HG02759 (cell line): ENCODE results near the gene IRX3.

Experiments
- ATAC-seq: cut with Tn5 transposase; IDR thresholded peaks from one replicate; pipeline ENCODE4 v1.9.1; 2021; ENCODE audit warnings: mild to moderate bottlenecking, moderate library complexity; ENCODE audit not compliant: unreplicated experiment

The IRX3 gene

DNA sequence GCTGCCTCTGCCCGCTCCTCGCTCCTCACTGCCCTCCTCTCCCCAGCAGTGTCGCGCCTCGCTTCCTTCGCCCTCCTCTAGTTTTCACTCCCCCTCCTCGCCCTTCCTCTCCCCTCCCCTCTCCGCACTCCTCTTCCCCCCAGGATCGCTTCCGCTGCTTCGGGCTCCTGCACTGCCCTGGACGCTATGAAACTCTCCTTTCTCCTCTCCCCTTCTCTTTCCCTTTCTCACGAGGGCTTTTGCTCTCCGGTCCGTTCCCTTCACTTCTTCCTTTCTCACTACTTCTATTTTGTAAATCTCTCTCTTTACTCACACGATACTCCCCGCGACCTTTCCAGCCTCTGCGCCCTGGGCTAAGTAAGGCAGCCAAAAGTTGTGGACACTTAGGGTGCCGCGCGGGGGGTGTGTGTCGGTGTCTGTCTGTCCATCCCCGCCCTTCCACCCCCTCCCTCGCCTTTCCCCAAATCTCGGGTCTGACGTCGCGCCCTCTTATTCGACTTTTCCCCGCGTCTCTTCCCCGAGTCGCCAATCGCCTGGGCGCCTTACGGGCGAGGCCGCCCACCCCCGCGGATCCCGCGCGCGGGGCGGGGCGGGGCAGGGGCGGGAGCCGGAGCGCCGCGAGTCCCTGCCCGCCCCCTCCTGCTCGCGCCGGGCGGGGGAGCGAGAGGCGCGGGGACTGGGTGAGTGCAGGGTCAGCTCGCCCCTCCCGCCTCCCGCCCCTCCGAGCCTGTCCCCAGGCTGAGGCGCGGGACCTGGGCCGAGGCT, at the start of gene IRX3:
IRX3 (minus strand) TSS at position 422 of the 765 bp plus-strand sequence. CDS start 737 bp downstream, outside the sequence.
- no peak for ATAC-seq

DNA sequence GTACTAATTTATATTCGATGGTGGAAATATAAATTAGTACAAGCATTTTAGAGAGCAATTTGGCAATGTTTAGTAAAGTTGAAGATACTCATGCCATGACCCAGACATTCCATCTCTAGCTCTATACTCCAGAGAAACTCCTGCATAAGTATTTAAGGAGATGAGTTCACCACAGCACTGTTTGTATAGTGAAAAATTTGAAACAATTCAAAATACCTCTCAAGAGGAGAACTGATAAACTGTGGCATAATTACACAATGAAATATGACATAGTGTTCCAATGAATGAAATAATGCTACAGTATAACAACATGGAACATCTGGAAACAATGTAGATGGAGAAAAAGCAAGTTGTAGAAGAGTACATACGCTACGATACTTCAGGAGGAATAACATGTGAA, 48.6 kb upstream of the IRX3 start:
- no peak for ATAC-seq

DNA sequence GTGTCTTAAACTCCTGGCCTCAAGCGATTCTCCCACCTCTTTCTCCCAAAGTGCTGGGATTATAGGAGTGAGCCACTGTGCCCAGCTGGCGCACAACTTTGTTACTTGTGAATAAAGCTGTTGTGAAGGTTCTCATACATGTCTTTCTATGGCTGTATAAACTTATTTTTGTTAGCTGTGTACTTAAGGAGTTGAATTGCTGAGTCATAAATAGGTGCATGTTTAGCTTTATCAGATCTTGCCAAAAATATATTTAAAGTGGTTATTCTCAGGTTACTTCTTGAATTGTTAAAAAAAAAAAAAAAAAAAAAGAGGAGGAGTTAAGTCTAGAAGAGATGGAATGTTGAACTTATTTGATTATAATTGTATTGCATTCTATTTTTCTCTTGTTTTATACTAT, 47.6 kb upstream of the IRX3 start:
- no peak for ATAC-seq

DNA sequence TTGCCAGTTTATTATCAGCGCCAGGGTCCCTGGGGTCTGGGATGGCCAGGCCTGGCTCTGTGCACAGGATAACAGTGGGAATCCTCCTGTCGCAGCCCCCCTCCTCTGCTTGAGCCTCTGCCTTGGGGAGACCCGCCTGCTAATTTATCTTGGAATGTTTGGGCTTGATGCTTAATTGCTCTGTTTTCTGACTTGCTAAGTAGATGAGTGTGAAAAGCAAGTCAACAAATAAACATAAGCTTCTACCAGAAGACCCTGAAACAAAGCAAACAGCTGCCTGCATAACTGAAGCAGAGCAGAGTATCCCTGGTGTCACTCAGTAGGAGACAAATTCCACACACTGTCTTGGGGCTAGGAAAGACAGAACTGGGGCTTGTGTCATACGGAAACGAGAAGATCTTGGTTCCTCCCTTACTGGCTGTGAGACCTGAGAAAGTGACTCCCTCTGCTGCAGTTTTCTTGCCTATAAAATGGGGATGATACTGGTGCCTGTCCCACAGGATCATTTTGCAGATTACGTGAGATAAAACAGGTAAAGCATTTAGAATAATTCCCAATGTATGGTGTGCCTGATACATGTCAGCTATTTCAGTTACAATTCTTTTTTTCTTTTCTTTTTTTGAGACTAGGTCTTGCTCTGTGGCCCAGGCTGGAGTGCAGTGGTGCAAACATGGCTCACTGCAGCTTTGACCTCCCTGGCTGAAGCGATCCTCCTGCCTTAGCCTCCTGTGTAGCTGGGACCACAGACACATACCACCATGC, 44.8 kb upstream of the IRX3 start:
- no peak for ATAC-seq

DNA sequence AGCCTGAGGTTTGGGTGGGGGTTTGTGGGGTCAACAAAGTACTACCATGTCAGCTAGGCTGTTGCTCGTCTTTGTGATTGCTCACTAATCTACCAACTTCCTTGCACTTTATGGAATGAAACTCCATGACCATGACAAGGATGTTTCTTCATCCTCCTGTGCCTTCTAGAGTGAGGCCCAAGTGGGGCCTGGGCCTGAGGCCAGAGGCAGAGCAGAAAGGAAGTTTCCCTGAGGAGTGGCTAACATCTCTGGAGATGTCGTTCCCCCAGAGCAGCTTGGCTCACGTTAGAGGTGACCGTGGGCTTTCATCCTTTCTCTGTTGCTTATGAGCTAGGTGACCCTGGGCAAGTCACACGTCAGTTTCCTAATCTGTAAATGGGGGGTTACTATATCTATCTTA, 41.0 kb upstream of the IRX3 start:
- ATAC-seq, result no peak

DNA sequence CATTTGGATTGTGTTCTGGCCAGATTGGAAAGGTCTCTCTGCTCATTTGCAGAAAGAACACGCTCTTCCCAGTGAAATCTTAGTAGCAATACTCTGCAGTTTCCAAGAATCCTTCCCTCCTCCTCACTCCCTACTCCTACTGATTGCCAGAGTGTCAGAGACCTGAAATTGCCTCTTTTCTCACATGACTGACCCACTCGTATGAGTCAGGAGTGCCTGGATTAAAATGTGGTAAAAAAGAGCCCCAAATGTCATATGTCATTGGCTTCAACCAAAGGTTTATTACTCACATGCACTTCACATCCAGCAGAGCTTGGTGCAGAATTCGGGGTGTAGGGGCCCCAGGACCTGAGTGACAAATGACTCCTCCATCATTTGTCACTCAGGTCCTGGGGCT, 39.7 kb upstream of the IRX3 start:
- ATAC-seq, result no peak

DNA sequence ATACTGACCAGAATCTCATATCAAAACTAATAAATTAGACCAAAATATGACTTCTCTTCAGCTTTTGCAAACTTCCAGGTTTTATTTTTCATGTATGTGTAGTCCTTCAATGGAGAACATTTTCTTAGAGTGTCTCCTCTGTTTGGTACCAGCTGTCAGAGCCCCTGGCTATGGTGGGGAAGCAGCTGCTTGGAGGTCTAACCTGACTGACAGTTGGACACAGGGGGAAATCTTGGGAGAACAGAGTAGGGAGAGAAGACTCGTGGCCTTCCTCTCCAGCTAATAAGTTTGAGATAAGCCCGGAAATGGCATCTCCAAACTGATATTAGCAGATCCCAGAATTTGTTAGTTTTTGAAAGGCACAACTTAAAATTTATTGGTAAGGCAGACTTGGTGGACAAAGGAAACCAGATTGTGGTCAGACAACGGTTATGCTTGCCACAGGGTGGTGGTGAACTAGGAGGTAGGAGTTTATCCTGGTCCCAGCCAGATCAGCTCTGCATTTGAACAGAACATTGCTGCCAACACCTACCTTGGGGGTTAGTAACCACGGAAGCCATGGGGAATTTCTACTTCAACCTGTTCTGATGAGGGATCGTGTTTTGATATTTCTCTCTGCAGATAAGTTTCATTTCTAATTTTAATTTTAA, 39.2 kb upstream of the IRX3 start:
- no peak for ATAC-seq

DNA sequence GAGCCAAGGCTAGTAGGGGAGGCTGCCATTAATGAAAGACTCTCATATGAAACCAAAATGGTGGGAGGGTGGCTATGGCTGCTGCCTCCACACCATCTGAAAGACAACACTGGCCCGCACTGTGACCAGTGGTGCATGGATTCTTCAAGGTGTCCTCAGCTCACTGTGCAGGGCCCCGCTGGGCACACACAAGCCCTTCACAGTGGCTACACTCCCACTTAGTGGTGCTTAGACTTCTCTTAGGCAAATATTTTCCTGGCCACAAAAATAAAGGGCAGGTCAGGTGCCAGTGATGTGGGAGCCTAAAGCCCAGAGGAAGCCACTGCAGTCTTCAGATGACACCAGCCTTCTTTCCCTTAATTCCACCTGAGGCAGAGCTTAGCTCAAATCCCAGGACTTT, 38.1 kb upstream of the IRX3 start:
- no peak for ATAC-seq

DNA sequence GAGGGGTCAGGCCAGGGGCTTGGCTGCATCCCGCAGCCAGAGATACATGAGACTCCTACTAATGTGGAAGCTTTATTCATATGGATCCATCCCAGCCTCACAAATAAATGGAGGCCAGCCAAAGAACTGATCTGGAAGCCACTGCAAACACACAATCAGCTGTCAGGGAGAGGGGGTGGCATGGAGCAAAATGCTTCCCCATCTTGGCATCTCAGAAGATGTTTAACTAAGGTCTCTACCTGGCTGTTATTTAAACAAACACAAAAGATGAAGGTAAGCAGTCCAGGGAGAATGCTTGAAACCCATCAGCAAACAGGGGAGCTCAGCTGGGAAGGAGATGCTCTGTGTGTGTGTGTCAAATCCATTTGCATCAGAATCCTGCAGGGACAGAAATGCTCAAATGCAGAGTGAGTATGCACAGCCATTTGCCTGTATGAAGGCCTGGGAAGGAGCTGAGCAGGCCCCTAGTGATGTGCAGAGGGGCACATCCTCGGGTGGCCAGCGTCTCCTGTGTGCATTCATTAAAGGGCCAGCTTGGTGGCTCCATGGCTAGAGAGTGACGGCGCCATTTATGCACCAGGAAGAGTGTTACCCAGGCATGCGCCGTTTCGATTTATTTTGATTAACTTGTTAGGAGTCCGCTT, 34.2 kb upstream of the IRX3 start:
- no peak for ATAC-seq

DNA sequence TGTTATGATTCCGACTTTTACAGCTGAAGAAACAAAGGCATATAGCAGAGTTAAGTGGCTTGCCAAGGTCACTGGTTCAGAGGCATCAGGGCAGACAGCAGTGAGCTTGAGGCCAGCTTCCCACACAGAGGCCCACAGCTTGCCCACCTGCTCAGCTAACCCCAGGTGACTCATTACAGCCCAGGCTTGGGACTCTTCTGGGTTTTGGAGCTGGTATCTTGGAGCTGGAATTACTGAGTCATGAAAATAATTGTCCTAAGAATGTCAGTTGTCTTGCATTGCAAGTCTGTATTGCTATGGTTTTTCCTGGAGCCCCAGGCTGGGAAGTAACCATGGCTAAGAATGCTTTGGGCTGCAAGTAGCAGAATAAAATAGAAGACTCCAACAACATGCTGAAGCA, 32.4 kb upstream of the IRX3 start:
- no peak for ATAC-seq

DNA sequence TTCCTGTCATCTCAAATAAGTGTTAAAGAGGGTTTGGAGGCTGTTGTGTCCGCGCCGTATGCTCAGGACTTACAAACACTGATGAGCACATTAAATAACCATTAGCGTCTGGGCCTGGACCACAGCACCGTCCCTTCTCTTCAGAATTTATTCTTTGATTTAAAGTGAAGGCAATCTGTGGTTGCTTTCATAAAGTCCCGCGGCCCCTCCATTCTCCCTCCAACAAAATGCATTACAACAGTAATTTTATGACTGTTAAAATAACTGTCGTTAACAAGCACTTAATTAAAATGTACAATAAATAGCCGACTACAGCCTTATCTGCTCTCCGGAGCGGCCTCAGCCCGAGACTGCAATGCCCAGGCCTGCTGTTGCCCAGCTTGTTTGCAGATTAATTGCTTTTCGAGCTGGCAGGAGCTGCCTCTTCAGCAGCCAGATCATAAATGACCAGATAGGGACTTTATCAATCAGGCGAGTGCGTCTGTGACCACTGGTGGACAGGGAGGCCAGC, 30.6 kb upstream of the IRX3 start:
- ATAC-seq, result no peak

DNA sequence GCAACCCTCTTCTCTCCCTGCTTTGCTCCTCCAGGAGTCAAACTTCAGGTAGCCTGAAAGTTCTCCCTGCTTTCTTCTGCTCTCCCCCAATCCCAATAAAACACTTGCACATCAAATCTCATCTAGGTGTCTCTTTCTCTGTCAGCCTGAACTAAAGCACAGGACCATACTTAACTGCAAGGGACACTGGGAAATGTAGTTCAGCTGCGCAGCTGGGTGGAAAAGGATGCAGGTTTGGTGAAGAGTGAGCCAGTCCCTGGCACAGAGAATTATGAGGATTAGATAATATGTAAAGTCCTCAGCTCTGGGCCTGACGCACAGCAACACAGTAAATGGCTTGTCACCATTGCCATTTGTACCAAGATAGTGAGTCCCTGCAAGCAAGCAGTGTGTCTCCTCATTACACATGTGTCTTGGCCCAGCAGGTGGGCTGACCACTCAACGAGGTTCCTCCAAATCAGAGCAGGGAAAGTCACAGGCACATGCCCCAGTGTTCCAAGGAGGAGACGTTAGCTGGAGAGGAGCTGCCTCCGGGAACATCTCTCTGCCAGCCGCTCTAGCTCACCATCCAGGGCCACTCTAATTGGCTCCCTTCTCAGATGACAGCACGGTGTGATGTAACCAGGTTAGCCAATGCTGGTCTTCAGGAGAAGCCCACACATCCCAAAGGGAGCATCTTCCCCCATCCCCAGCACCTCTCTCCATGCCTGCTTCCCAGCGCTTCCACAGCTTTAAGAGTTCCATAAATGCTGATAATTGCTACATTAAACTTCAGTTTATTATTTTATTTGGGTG, 29.7 kb upstream of the IRX3 start:
- ATAC-seq, result no peak

DNA sequence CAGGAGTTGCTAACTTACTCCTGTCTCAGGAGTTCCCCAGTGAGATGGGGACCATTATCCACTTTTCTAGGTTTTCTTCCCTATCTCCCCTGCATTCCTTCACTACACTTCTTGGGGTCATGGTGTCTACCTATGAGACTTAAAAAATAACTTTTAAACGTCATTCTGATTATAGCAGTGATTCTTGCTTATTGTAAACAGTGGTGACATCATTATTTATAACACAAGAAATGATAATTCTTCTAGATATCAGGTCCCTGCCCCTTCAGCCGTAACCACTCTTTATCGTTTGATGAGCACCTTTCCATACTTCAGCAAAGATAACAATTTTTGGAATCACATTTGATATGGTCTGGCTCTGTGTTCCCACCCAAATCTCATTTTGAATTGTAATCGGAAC, 27.2 kb upstream of the IRX3 start:
- no peak for ATAC-seq

DNA sequence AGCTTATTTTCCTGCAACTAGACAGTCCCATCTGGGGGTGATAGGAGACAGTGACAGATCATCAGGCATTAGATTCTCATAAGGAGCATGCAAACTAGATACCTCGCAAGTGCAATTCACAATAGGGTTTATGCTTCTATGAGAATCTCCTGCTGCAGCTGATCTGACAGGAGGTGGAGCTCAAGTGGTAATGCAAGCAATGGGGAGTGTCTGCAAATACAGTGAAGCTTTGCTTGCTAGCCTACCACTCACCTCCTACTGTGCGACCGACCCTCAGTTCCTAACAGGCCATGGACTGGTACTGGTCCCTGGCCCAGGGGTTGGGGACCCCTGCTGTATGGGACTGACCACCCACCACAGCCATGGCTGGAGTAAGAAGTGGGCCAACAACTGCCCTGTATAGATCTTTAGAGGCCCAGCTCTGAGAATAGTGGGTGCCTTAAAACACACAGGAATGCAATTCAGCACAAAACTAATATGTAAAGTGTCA, 26.0 kb upstream of the IRX3 start:
- ATAC-seq, result no peak

DNA sequence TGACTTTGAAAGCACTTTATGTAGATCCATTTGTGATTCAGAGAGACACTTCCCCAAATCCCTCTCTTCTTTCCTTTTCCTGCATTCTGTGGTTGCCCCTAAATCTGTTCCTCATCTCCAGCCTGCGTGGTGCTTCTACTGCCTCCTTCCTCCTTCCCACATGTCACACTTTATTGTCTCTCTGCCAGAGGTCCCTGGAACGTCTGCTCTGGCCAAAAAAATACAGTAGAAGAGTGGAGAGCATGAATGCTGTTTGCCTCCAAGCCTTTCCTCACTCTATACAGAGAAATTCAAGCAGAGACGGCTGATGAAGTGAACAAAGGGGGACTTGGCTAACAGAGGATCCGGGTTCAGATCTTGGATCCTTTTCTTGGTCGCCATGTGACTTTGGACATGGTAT, 22.8 kb upstream of the IRX3 start:
- ATAC-seq, result no peak

DNA sequence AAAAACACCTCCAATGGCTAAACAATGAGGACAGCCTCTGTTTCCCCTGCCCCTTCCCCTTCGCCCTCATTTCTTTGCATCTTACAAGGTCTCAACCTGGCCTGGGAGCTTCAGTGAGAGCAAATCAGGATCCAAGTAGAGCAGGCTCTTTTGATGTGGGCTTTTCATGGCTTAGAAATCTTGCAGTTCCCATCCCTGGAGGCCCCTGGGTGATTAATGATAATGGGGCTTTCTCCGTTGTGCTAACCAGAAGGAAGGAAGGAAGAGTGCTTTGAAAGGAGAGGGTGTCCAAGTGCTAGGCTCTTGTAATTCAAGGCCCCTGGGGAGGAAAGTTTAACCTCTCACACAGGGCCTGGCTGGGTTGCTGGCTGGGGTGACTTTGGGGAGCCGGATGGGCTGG, 18.5 kb upstream of the IRX3 start:
- ATAC-seq, result no peak

DNA sequence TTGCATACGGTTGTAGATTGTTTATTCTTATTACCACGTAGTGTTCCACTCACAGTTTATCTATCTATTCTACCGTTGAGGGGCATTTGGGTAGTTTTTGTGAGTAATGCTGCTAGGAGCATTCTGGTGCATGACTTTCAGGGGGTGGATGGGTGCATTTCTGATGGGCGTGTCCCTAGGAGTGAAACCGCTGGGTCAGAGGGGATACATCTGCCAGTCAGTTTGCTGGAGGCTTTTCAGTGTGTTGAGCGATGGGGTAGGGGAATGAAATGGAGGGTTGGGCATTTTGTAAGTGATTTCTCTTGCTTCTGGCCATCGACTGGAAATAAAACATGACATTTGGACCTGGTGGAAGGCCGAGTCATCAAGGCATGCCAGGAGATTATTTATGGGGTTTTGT, 17.0 kb upstream of the IRX3 start:
- ATAC-seq, result no peak

DNA sequence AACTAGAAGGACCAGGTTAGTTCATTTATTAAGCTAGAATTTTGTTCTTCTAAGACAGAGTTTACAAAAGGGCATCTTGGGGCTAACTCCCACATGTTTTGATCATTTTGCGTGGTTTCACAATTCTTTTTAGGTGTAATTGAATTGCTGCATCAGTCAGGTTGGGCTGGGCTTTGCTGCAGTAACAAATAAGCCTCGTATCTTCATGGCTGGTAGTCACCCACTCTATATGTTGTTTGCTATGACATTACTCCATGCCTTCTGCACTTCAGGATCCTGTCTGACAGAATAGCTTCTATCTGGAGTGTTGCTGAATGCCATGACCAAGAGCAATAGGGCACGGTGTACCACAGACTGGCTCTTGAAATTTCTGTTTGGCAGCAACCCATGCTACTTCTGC, 10.6 kb upstream of the IRX3 start:
- ATAC-seq, result no peak

DNA sequence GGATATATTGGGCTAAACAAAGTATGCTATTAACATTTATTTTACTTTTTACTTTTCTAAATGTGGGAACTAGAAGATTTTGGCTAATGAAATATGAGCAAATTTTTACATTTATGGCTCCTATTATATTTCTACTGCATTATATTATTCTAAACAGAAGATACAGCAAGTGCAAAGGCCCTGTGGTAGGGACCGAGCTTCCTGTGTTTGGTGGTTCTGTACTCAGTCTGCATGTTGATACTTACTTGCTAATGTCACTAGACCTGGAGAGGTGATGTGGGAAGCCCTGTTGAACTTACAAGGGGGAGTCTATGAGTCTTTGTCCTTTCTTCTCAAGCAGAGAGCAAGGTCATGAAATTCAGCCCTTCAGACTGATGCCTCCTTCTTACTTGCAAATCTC, 10.0 kb upstream of the IRX3 start:
- ATAC-seq, result no peak
